Glutamatergic neuron (in vitro differentiated cells): ENCODE measurements around the gene NUDT22. TPM values are rescaled to one million over a fixed set of nuclear protein-coding genes. Genes with fewer than 3 reads are reported as not detected.

Experiments used
- DNase-seq: peaks from one replicate; pipeline ENCODE4 v3.0.0; 2022
- H3K27ac Mint-ChIP-seq: one replicate; pipeline ENCODE4 v1.8.0; 2020; ENCODE audit warnings: mild to moderate bottlenecking, mixed read lengths, inconsistent platforms; ENCODE audit not compliant: unreplicated experiment
- H3K27me3 Mint-ChIP-seq: one replicate; pipeline ENCODE4 v1.8.0; 2020; ENCODE audit warnings: mild to moderate bottlenecking, moderate library complexity, mixed read lengths, inconsistent platforms; ENCODE audit not compliant: unreplicated experiment
- H3K36me3 Mint-ChIP-seq: one replicate; pipeline ENCODE4 v1.8.0; 2020; ENCODE audit warnings: mild to moderate bottlenecking, mixed read lengths, inconsistent platforms; ENCODE audit not compliant: unreplicated experiment
- H3K4me1 Mint-ChIP-seq: one replicate; pipeline ENCODE4 v1.8.0; 2020; ENCODE audit warnings: mild to moderate bottlenecking, low read depth, mixed read lengths, inconsistent platforms; ENCODE audit not compliant: unreplicated experiment
- H3K4me3 Mint-ChIP-seq: one replicate; pipeline ENCODE4 v1.8.0; 2020; ENCODE audit warnings: mild to moderate bottlenecking, mixed read lengths, inconsistent platforms; ENCODE audit not compliant: unreplicated experiment
- H3K9me3 Mint-ChIP-seq: one replicate; pipeline ENCODE4 v1.8.0; 2020; ENCODE audit warnings: mild to moderate bottlenecking, moderate library complexity, mixed read lengths, inconsistent platforms; ENCODE audit not compliant: unreplicated experiment
- CTCF ChIP-seq: fragments of 200-600 bp; sonication (generic); IDR thresholded peaks from one replicate; pipeline ENCODE4 v1.5.0; 2021; ENCODE audit not compliant: partially characterized antibody, unreplicated experiment
- total RNA-seq: library from RNA; stranded (reverse); fragmentation: NEBNext Ultra II Directional; extraction: Animal tissue kit (Norgen Biotek cat#: 25700); gene quantifications from one replicate; pipeline ENCODE4 v1.2.1, GENCODE V29; 2021; ENCODE audit not compliant: unreplicated experiment

NUDT22 gene
- total RNA-seq, 1 donor from 2014 or later: 37.0 TPM

- peaks cover 4% of the 10 kb centered on the region for H3K4me1 Mint-ChIP-seq
- no peak overlapping the region for H3K27ac Mint-ChIP-seq
- H3K27me3 Mint-ChIP-seq: peaks cover 18% of the 10 kb centered on the region
- no peak overlapping the region for H3K4me3 Mint-ChIP-seq
- no peak for DNase-seq
- no peak for TF ChIP-seq CTCF
- no peaks in the 10 kb centered on the region for H3K36me3 Mint-ChIP-seq
- H3K9me3 Mint-ChIP-seq: peaks cover 6% of the 10 kb centered on the region
Measured at GRCh38 chr11:64255135-64256128, 29.4 kb downstream of the NUDT22 start.

GRCh38 chr11:64256300-64256699, 30.2 kb downstream of the NUDT22 start:
- DNase-seq: no peak
- no peaks in the 10 kb centered on the region for H3K36me3 Mint-ChIP-seq
- peaks cover 6% of the 10 kb centered on the region for H3K9me3 Mint-ChIP-seq
- no peak for TF ChIP-seq CTCF
- no peak overlapping the region for H3K4me3 Mint-ChIP-seq
- H3K27ac Mint-ChIP-seq: no peak overlapping the region
- H3K27me3 Mint-ChIP-seq: peaks cover 18% of the 10 kb centered on the region
- peaks cover 4% of the 10 kb centered on the region for H3K4me1 Mint-ChIP-seq

GRCh38 chr11:64258356-64258755, 32.3 kb downstream of the NUDT22 start:
- Mint-ChIP-seq H3K27ac (no peak overlapping the region), H3K36me3 (no peaks in the 10 kb centered on the region), H3K27me3 (peaks cover 16% of the 10 kb centered on the region), H3K4me3 (no peak overlapping the region), H3K4me1 (peaks cover 4% of the 10 kb centered on the region), H3K9me3 (peaks cover 6% of the 10 kb centered on the region)
- TF ChIP-seq CTCF: no peak
- DNase-seq: no peak

GRCh38 chr11:64258946-64259532, 33.0 kb downstream of the NUDT22 start:
- H3K4me3 Mint-ChIP-seq: no peak overlapping the region
- no peak for TF ChIP-seq CTCF
- peaks cover 16% of the 10 kb centered on the region for H3K27me3 Mint-ChIP-seq
- H3K36me3 Mint-ChIP-seq: no peaks in the 10 kb centered on the region
- peaks cover 6% of the 10 kb centered on the region for H3K9me3 Mint-ChIP-seq
- no peaks in the 10 kb centered on the region for H3K4me1 Mint-ChIP-seq
- H3K27ac Mint-ChIP-seq: no peak overlapping the region
- DNase-seq: no peak
